Left lung (tissue), 10 donors: ENCODE results near the gene SKOR1. TPM values are rescaled to one million over a fixed set of nuclear protein-coding genes. Genes with fewer than 3 reads are reported as not detected.

Experiments
- ATAC-seq: fragments of 200-7000 bp; cut with Tn5 transposase; one replicate; pipeline ENCODE4 v1.9.1; 2020; ENCODE audit warnings: moderate library complexity
- DNase-seq, 4 donors: peaks; one replicate each; pipeline ENCODE4 v3.0.0-alpha.2; 2013 to 2020
- H3K27ac ChIP-seq, 2 donors: fragments of 200-600 bp; sonication (generic) in 1 of 2; one replicate each; pipeline versions ENCODE4 v1.5.0 to v1.8.0; 2020 to 2021
- H3K27me3 ChIP-seq, 2 donors: fragments of 200-600 bp; sonication (generic) in 1 of 2; one replicate each; pipeline versions ENCODE4 v1.5.0 to v1.8.0; 2020 to 2021
- H3K36me3 ChIP-seq, 2 donors: fragments of 200-600 bp; sonication (generic) in 1 of 2; one replicate each; pipeline versions ENCODE4 v1.5.0 to v1.8.0; 2020 to 2021
- H3K4me1 ChIP-seq, 2 donors: fragments of 200-600 bp; one replicate each; pipeline ENCODE4 v1.8.0; 2021
- H3K4me3 ChIP-seq, 2 donors: fragments of 200-600 bp; sonication (generic) in 1 of 2; one replicate each; pipeline versions ENCODE4 v1.5.0 to v1.8.0; 2020 to 2021; ENCODE audit warnings: mild to moderate bottlenecking in 1 of 2
- H3K9me3 ChIP-seq, 2 donors: fragments of 200-600 bp; sonication (generic) in 1 of 2; one replicate each; pipeline versions ENCODE4 v1.5.0 to v1.8.0; 2020 to 2021
- intact Hi-C, 2 donors: fragments of 100-400 bp; cut with DNase I; formaldehyde crosslinking; loops; one replicate each; pipeline versions ENCODE4 v1.11.2 to v1.14.2; 2022
- polyA plus RNA-seq, 6 donors: library from polyadenylated mRNA; unstranded; fragments of 120-200 nt; gene quantifications; one replicate each; pipeline ENCODE4 v1.2.1, GENCODE V29; 2013; ENCODE audit not compliant: insufficient read length in 6 of 6
- total RNA-seq, 2 donors: library from RNA; stranded (reverse); fragmentation: NEBNext Ultra II Directional; extraction: Animal tissue kit (Norgen Biotek cat#: 25700); gene quantifications; one replicate each; pipeline ENCODE4 v1.2.1, GENCODE V29; 2021
- TF ChIP-seq, protein P1 (sequence below), 2 donors: fragments of 200-600 bp; sonication (generic) in 1 of 2; IDR thresholded peaks; one replicate each; pipeline versions ENCODE4 v1.5.0 to v1.8.0; 2021; ENCODE audit warnings: antibody characterized with exemption in 2 of 2
- donor health status: DM: no; HTN: yes; CAD: no.
- donor health status: DM: no; HTN: no; CAD: no.

Gene SKOR1
- total and polyA plus RNA-seq, 8 donors: 0.12 to 0.71 (median 0.43) TPM

DNA sequence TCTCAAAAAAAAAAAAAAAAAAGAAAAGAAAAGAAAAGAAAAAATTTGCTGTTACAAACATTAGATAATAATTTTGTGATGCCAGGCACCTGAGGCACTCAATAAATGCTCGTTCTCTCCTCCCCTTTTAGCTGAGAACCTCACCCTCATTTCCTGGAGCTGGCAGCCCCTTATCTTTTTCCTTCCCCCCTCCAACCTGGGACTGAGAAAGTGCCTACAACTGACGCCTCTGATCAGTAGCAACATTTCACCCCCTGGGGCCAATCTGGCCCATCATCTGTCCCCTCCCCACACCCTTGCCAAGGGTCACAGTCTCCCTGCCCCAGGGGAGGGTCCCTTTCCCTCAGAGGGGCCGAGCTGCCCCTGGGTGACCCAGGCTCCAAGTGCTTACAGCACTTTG, 27.1 kb downstream of the SKOR1 start:
- H3K9me3 ChIP-seq: no peaks in the 10 kb centered on the region
- H3K4me1 ChIP-seq: peaks cover 0 to 9% of the 10 kb centered on the region in 2 donors
- H3K36me3 ChIP-seq: no peaks in the 10 kb centered on the region
- intact Hi-C loops: no loop called here
- ATAC-seq (no peak), DNase-seq (no peak)
- no peaks in the 10 kb centered on the region for H3K27me3 ChIP-seq
- H3K27ac ChIP-seq: no peak overlapping the region
- no peak overlapping the region for H3K4me3 ChIP-seq
- TF ChIP-seq, protein P1, sequence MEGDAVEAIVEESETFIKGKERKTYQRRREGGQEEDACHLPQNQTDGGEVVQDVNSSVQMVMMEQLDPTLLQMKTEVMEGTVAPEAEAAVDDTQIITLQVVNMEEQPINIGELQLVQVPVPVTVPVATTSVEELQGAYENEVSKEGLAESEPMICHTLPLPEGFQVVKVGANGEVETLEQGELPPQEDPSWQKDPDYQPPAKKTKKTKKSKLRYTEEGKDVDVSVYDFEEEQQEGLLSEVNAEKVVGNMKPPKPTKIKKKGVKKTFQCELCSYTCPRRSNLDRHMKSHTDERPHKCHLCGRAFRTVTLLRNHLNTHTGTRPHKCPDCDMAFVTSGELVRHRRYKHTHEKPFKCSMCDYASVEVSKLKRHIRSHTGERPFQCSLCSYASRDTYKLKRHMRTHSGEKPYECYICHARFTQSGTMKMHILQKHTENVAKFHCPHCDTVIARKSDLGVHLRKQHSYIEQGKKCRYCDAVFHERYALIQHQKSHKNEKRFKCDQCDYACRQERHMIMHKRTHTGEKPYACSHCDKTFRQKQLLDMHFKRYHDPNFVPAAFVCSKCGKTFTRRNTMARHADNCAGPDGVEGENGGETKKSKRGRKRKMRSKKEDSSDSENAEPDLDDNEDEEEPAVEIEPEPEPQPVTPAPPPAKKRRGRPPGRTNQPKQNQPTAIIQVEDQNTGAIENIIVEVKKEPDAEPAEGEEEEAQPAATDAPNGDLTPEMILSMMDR (IDR thresholded peaks at IDR 0.05): no peak

- intact Hi-C loops: no loop called here
- no peaks in the 10 kb centered on the region for H3K36me3 ChIP-seq
- peaks cover 0 to 9% of the 10 kb centered on the region in 2 donors for H3K4me1 ChIP-seq
- H3K27me3 ChIP-seq: no peaks in the 10 kb centered on the region
- TF ChIP-seq, protein P1 (IDR thresholded peaks at IDR 0.05): no peak
- ATAC-seq (no peak), DNase-seq (no peak)
- H3K9me3 ChIP-seq: no peaks in the 10 kb centered on the region
- no peak overlapping the region for H3K4me3 ChIP-seq
- H3K27ac ChIP-seq: no peak overlapping the region
These were observed 28.1 kb downstream of the SKOR1 start for GRCh38 chr15:67853454-67853853.

DNA sequence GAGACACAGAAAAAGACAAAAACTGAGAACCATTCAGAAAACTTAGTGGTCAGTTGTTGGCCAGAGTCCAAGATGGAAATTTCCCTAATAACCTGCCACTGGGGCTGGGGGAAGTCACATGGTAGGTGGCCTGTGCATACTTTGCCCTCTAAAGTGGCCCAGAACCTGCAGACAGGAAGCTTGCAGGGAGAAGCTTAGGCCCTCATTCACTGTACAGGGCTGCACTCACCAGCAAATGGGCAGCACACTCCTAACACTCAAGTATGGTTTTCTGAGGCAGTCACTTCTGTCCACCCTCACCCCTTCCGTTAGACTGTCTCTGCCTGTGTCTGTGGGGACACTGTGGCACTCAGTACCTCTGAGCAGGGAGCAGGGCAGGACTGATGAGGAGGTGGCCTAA, 29.0 kb downstream of the SKOR1 start:
- H3K4me1 ChIP-seq: peaks cover 0 to 9% of the 10 kb centered on the region in 2 donors
- ATAC-seq: no peak
- no peaks in the 10 kb centered on the region for H3K9me3 ChIP-seq
- H3K27ac ChIP-seq: no peak overlapping the region
- no peak overlapping the region for H3K4me3 ChIP-seq
- TF ChIP-seq, protein P1 (IDR thresholded peaks at IDR 0.05): no peak
- no peaks in the 10 kb centered on the region for H3K27me3 ChIP-seq
- no peak for DNase-seq
- intact Hi-C loops: no loop called here
- H3K36me3 ChIP-seq: no peaks in the 10 kb centered on the region

- Histone ChIP-seq H3K27me3 (no peaks in the 10 kb centered on the region), H3K4me1 (peaks cover 0 to under 1% of the 10 kb centered on the region in 2 donors), H3K27ac (no peak overlapping the region), H3K9me3 (no peaks in the 10 kb centered on the region), H3K4me3 (no peak overlapping the region), H3K36me3 (no peaks in the 10 kb centered on the region)
- ATAC-seq (no peak), DNase-seq (no peak)
- TF ChIP-seq, protein P1 (IDR thresholded peaks at IDR 0.05): no peak
- intact Hi-C loops: no loop called here
These were observed 30.5 kb downstream of the SKOR1 start for GRCh38 chr15:67855842-67856241.

DNA sequence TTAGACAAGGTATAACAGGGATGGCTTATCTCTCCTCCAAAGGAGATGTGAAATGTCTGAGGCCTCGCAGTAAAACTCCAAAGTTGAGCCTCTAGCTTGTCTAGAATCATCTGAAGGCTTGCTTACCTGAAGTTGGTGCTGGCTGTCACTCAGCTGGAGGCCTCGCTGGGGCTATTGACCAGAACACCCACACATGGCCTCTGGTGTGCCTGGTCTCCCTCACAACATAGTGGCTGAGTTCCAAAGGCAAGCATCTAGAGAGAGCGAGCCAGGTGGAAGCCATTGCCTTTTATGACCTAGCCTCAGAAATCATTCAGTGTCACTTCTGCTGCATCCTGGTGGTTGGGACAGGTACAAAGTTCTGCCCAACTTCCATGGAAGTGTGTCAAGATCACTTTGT, 31.9 kb downstream of the SKOR1 start:
- no peak for ATAC-seq
- no peak for DNase-seq
- H3K36me3 ChIP-seq: no peaks in the 10 kb centered on the region
- no peak overlapping the region for H3K27ac ChIP-seq
- no peaks in the 10 kb centered on the region for H3K4me1 ChIP-seq
- intact Hi-C loops: no loop called here
- no peaks in the 10 kb centered on the region for H3K9me3 ChIP-seq
- no peak overlapping the region for H3K4me3 ChIP-seq
- TF ChIP-seq, protein P1 (IDR thresholded peaks at IDR 0.05): no peak
- H3K27me3 ChIP-seq: no peaks in the 10 kb centered on the region
